ENCODE measurements around the gene INPP5J. TPM values are rescaled to one million over a fixed set of nuclear protein-coding genes. Genes with fewer than 3 reads are reported as not detected.

The INPP5J gene
- total and polyA plus RNA-seq, 12 donors, result 7.9 to 31.7 (median 16.9) TPM

GRCh38 chr22:31118046-31118820 is 4.5 kb upstream of the INPP5J start:
- DNase-seq (no peak), ATAC-seq (no peak)
- peaks cover 3 to 45% (median 27%) of the 10 kb centered on the region in 9 donors for H3K4me1 ChIP-seq
- WGBS, 2 donors, result 65 to 74% methylated on average over 3 of the region's 3 CpGs
- H3K36me3 ChIP-seq, result no peaks in the 10 kb centered on the region
- H3K4me3 ChIP-seq, result no peak overlapping the region
- H3K27me3 ChIP-seq, result no peaks in the 10 kb centered on the region
- no peaks in the 10 kb centered on the region for H3K9me3 ChIP-seq
- intact Hi-C loops (cut with DNase I), result loop anchor here in 1 of 10 donors (5.0 kb wide), 1 partner anchor 39 kb away; no protein-coding TSS in a partner anchor
- H3K27ac ChIP-seq, result peak overlapping the region; percentile 56 to 93 (median 86)
- TF ChIP-seq CTCF (IDR thresholded peaks at IDR 0.05), result no peak

GRCh38 chr22:31119026-31119717 is 3.6 kb upstream of the INPP5J start:
- Histone ChIP-seq H3K36me3 (no peaks in the 10 kb centered on the region), H3K27me3 (no peaks in the 10 kb centered on the region), H3K9me3 (no peaks in the 10 kb centered on the region), H3K27ac (peak overlapping the region; percentile 56 to 93 (median 86)), H3K4me1 (peaks cover 3 to 50% (median 31%) of the 10 kb centered on the region in 9 donors), H3K4me3 (no peak overlapping the region)
- intact Hi-C loops (cut with DNase I), result loop anchor here in 1 of 10 donors (5.0 kb wide), 1 partner anchor 38 kb away; no protein-coding TSS in a partner anchor
- 49 to 50% methylated on average over 7 of the region's 7 CpGs for WGBS, 2 donors
- TF ChIP-seq CTCF (IDR thresholded peaks at IDR 0.05), result no peak
- DNase-seq (peak; percentile 58), ATAC-seq (peak; percentile 77 to 93 (median 86))

GRCh38 chr22:31120230-31120629 is 2.5 kb upstream of the INPP5J start:
- 48 to 59% methylated on average over 5 of the region's 5 CpGs for WGBS, 2 donors
- H3K27me3 ChIP-seq, result no peaks in the 10 kb centered on the region
- H3K4me3 ChIP-seq, result no peak overlapping the region
- peak overlapping the region in 9 of 10 donors; percentile 56 to 93 (median 86) for H3K27ac ChIP-seq
- peaks cover 3 to 50% (median 31%) of the 10 kb centered on the region in 9 donors for H3K4me1 ChIP-seq
- H3K36me3 ChIP-seq, result no peaks in the 10 kb centered on the region
- no peak for TF ChIP-seq CTCF (IDR thresholded peaks at IDR 0.05)
- H3K9me3 ChIP-seq, result no peaks in the 10 kb centered on the region
- intact Hi-C loops (cut with DNase I), result no loop called here
- DNase-seq (no peak), ATAC-seq (peak in 1 of 8 donors; percentile 14)

- peaks cover 3 to 50% (median 31%) of the 10 kb centered on the region in 9 donors for H3K4me1 ChIP-seq
- H3K27me3 ChIP-seq, result no peaks in the 10 kb centered on the region
- H3K27ac ChIP-seq, result peak overlapping the region in 7 of 10 donors; percentile 80 to 93 (median 88)
- intact Hi-C loops (cut with DNase I), result no loop called here
- H3K9me3 ChIP-seq, result no peaks in the 10 kb centered on the region
- WGBS, 2 donors, result 94 to 97% methylated on average over 1 of the region's 1 CpG
- H3K36me3 ChIP-seq, result no peaks in the 10 kb centered on the region
- no peak for ATAC-seq
- no peak overlapping the region for H3K4me3 ChIP-seq
- DNase-seq, result no peak
- no peak for TF ChIP-seq CTCF (IDR thresholded peaks at IDR 0.05)
Measured at GRCh38 chr22:31120642-31121041, 2.1 kb upstream of the INPP5J start.

Data from heart right ventricle (tissue), 16 donors.